GM18870 (cell line): ENCODE measurements around the gene TTC39B.

Source experiments
- ATAC-seq: cut with Tn5 transposase; IDR thresholded peaks from one replicate; pipeline ENCODE4 v1.9.1; 2021; ENCODE audit warnings: moderate library complexity; ENCODE audit not compliant: unreplicated experiment

The TTC39B gene

DNA sequence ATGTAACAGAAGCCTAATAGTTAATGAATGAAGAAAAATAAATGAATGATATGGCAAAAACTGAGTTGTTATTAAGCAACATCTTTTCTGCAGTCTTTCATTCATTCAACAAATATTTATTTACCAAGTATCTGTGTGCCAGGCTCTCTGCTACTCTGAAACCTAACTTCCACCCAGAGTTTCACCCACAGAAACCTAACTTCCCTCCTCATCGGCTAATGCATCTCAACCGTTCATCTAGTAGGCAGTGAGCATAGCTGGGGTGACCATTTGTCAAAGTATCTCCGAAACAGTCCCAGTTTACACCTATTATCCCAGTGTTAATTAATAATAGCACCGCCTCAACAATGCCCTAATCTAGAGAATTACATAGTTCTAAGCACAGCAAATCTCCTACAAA, 1.5 kb downstream of the TTC39B start:
- ATAC-seq: no peak

DNA sequence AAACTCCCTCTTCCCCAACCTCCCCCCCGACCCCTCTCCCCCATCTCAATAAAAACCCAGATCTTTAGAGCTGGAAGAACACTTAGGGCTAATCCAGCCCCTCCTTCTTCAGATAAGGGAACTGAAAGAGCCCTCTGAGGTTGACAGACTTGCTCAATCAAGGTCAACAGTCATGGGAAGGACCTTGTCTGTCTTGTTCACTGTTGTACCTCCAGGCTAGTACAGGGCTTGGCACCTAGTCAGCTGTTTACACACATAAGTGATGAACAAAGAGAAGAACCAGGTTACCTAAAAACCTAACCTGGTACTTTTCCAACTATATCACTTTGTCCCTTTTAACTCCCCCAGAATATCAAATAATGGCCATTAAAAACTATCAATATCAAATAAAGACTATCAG, 2.4 kb downstream of the TTC39B start:
- ATAC-seq: peak; percentile 34

DNA sequence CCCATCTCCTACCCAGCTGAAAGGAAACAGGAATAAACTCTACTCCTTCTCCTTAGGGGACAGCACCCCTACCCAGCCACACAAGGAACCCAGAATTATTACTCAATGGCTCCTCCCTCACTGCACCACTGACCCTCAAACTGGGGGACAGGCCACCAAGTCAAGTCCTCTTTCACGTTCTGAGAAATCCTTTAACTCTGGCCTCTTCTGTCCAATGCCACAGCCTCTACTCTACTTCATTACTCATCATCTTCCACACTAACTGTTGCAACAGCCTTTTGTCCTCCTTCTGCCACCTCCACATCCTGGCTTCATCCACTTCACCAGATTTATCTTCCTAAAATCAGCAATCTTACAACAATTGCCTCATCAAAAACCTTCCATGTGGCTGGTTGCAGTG, 6.8 kb downstream of the TTC39B start:
- no peak for ATAC-seq

DNA sequence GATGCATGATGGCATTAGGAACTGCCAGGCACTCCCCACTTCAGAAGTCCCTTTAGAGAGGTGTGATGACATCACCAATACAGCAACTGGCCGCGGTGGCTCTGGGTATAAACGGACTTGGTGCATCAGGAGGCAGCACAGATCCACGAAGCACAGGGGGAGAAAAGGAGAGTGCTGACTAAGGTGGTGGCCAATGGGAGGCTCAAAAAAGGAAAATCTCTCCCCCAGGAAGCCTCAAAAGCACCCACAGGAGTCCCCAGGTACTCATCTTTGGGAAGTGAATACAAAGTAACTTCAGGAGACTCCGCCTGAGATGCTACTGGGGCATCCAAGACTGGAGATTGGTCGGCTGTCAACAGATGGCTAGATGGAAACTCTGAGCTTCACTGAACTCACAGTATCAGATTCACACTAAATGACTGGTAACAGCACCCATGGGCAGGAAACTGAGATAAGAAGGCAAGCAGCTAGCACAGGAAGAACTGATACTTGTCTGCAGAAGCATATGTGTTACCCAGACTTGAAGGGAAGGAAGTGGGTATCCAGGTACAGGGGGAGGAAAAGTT, 7.6 kb downstream of the TTC39B start:
- ATAC-seq: peak; percentile 91

DNA sequence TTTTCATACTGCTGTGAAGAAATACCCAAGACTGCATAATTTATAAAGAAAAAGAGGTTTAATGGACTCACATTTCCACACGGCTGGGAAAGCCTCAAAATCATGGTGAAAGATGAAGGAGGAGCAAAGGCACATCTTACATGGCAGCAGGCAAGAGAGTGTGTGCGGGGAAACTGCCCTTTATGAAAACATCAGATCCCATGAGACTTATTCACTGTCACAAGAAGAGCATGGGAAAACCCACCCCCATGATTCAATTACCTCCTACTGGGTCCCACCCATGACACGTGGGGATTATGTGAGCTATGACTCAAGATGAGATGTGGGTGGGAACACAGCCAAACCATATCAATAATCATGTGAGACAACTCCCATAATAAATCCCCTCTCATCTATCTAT, 8.7 kb downstream of the TTC39B start:
- no peak for ATAC-seq

DNA sequence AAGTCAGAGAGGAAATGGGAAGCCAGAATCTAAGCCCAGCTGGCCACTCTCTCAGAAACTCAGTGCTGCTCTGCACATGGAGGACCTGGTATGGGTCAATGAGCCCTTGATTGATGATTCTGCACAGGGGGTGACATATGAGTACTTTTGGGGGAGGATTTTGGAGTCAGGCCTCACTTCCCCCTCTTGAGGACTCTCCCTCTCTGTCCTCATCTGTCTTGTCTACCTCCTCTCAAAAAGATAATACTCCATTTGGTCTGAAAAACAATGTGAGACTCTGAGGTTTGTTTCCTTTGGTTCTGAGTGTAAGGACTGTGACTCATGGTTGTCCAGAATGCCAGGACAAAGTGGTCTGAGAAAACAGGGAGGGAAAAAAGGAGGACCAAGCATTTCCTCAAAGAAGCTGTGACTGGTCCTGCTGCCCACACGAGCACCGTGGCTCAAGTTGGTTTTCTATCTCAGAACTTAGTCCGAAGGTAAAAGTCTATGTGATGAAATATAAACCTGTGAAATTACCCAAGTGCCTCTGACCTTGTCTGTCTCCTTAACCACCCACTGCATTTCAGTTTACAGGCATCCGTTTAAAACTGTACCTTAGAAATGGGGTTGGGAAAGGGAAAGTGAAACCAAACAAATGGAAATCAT, 11.1 kb downstream of the TTC39B start:
- ATAC-seq: peak; percentile 25

DNA sequence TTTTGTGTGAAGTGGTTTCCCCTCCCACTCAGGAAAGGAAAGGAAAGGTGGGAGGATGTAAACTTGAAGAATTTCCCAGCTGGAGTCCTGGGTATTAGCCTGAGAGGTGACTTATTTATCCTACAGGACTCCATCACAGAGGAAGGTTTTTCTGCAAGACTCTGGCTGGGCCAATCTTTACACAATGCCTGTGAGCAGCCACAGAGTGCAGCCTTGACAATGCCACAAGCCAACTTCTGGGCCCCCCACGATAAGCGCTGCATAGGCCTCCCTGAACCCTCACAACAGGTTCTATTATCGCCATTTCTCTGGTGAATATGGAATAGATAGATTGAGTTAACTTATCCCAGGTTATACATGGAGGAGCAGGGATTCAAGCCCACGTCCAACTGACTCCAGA, 12.4 kb downstream of the TTC39B start:
- ATAC-seq: no peak

DNA sequence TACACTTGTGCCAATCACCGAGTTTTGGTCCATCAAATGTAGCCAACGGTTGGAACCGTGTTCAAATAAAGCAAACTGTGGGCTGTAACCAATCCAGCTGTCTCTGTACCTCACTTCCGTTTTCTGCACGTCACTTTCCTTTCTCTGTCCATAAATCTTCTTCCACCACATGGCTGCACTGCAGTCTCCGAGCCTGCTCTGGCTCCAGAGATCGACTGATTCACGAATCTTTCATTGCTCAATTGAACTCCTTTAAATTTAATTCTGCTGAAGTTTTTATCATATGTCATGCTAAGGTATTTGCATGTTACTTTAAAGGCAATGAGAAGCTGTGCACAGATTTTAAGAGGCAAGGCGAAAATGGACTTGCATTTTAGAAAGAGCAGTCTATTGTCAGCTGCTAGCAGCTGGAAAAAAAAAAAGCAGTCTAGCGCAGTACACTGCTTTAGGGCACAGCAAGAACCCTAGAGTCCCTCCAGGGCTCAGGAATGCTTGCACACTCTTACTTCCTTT, 13.2 kb downstream of the TTC39B start:
- no peak for ATAC-seq

DNA sequence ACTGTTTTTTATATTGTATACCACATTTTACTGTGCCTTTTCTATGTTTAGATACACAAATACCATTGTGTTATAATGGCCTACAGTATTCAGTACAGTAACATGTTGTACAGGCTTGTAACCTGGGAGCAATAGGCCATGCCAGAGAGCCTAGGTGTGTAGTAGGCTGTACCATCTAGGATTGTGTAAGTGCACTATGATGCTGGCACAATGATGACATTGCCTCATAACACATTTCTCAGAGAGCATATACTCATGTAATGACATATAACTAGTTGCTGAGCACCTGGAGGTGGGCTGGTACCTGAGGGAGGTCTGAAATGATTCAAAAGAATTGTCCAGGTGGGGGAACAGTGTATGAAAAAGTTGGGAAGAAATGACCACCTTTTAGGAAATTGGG, 13.9 kb downstream of the TTC39B start:
- no peak for ATAC-seq

DNA sequence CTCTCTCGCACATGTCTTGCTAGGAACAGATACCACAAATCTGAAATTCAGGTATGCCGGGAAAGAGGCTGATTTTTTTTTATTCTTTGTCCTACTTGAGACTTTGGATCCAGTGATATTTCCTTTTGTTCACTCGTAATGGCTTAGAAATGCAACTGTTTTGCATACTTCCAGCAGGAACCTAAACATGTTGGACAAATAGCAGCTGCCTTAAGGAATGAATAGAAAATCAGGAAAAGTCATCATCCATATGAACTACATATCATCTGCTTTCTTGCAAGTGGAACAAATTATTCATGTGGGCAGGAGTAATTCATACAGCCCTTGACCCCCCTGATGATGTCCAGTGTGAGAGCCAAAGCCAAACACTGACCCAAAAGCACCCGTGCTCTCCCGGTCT, 17.4 kb downstream of the TTC39B start:
- ATAC-seq: no peak

DNA sequence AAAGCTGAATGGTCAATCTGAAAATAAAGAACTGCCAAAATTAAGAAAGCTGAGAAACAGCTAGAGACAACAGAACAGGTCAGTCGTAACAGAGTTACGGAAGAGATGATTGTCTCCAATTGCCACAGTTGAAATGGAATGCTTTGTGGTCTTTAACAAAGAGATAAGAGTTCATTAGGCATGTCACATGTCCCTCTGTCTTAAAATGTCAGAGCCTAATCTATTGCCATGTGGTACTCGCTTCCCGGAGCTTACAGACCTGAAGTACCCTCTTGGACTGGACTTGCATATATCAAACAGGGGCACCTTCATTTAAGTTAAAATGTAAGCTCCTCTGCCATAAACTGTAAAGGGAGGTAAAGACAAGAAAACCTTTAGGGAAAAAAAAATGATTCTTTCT, 19.7 kb downstream of the TTC39B start:
- ATAC-seq: no peak

DNA sequence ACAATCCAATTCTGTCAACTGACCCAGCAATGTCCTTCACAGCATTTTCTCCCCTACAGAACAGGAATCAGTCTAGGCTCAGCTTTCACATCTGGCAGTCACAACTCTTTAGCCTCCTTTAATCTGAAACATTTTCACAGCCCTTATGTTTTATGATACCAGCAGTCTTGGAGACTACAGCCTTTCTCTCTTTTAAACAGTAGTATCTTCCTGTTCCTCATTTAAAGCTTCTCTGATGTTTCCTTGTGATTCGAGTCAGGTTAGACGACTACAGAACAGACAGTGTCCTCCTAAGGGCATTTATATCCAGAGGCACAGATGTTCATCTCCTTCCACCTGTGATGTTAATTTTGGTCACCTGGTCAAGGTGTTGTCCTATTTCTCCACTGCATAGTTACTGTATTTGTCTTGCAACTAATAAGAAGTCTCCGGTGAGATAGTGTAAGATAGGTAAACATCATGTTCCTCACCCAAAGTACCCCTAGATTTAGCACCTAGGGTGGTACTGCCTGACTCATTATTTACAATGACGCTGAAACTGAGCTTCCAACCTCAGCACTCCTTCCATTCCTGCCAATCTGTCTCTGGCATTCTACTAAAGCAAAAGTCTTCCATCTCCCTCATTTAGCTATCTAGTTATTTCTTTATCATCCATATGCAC, 20.7 kb downstream of the TTC39B start:
- no peak for ATAC-seq

DNA sequence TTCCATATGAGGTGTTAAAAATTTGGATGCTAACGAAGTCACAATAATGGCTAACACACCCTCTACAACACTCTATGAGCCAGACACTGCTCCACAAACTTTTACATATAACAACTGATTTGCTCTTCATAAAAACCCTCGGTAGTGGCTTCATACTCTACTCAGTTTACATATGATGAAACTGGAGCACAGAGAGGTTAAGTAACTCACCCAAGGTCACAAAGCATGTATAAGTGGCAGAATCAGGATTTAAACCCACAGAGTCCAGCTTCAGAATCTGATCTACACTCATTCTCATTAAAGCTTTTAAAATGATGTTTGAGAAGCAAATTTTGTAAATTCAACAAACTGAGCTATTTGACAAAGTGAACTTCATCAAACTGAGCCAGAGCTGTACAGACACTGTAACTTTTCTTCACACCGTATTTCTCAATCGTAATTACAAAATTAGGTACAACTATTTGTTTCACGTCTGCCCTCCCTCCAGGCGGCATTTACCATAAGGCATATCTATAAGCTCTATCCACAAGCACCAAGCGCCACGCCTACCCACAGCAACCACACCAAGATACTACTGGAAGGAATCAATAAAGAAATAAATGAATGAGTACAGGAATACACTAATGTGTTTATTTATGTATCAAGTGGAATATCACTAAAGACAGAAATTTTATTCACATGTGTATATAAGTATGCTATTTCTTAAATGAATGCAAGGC, 24.3 kb downstream of the TTC39B start:
- ATAC-seq: no peak

DNA sequence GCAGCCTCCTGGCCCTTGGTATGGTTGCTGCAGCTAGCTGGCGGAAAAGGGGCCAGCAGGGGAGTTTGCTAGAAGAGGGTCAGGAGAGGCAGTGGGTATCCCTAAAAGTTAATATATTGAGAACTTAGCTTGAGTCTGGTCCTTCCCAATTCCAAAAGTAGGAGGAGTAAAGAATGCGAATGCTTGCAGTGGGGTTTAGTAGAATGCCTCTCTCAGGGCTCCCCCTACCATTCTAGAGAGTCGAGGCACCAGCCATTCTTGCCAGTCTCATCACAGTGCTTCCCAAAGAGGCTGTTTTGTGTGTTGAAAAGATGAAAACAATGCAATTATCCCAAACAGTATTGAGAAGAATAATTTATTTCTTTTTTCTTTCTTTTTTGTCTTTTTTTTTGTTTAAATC, 26.4 kb downstream of the TTC39B start:
- no peak for ATAC-seq

DNA sequence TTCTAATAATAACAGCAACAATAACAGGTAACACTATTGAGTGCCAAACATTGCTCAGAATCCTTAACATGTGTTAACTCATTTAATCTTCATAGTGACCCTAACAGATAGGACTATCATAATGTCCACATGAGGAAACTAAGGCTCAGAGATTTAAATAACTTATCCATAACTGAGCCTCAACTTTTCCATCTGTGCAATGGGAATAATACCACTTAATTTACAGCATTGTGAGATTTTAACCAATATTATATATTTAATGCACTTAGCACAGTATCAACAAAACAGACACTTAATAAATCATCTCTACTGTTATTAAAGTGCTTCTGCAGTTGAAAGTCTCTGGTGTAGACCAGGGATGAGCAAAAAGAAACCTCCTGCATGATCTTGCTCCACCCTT, 28.2 kb downstream of the TTC39B start:
- ATAC-seq: no peak

DNA sequence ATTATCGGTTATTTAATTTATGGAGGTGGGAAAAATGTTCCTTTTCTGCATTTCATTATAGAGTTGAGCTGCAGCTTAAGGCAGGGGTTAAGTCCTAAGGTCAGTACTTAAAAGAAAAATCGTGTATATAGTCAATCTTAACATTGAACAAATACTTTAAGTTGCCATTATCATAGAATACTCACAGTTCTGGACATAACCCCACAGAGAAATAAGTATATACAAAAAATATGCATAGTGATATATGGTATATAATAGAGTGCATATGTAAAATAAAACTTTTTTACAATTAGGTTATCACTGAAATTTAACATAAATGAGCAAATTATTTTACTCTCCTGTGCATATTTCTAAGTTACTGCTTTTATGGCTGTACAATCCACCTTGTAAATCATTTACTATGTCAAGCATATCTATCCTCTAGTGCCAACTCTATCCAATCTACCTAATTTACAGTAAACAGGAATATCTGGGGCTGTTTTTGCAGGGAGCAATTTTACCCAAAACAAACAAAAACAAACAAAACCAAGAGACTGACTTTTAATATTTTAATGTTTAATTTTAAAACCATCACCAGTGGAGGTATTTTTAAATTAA, 28.8 kb downstream of the TTC39B start:
- ATAC-seq: no peak

DNA sequence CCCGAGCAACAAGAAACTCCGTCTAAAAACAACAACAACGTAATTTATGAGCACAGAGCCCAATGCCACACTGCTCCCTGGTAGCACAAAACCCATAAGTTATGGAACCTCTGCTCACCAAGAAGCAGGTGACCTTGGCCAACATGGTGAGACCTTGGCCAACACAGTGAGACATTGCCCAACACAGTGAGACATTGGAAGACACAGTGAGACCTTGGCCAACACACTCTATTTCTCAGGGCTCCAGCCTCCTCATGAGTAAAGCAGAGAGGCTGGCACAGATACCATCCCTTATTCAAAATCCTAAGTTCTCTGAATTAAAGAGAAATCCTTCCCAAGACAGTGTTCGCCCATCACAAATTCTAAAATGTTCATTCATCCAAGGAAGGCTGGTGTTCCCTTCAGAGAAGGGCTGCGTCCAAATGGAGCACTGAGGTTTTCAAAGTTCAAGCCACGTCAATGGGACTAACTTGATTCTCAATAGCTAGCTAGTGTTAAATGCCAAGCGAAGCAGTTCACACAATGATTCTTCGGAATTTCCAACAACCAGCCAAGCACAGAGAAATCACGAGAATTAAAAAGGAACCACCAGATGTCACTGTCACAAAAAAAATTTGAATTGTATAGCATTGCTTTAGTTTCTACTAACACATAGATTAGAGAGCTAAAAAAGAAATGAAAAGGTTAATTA, 29.5 kb downstream of the TTC39B start:
- ATAC-seq: peak; percentile 68

DNA sequence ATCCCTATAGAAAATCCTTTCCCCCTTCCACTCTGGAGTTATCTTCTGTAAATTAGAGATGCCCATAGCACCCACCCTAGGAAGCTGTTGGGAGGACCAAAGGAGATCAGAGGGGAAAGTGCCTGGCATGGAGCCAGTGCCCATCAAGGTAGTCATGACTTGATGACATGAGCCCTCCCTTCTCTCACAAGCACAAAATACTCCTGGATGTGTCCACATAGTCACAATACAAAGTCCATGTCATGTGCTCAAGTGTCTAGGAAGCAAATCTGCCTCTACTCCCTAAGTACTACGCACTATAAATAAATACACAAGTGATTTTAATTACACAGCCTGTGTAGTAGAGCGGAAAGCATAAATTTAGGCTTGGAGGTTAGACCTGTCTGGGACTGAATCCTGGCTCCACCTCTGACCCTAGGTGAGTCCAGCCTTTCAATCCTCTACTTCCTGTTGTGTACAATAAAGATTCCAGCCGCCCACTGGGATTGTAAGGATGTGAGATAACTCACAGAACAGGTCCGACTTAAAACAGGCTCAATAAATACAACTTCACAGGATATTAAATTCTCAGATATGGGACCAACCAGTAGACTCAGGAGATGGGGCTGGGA, 30.6 kb downstream of the TTC39B start:
- no peak for ATAC-seq

DNA sequence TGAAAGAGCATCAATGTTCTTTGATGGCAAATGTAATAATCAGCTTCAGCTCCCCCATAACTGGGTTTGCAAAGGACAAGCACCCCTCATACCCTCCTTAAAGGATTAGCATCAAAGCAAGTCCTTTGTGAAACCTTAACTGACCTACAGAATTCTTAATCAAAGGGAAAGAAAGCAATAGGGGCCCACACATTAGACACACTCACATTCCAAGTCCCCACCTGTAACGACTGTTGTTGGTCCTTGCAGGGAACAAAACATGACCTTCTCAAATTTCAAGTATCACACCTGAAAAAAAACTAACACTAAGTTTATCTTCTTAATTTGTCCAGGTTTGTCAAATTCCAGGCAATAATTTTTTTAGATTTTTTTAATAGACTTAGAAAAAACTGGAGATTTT, 32.6 kb downstream of the TTC39B start:
- ATAC-seq: no peak

DNA sequence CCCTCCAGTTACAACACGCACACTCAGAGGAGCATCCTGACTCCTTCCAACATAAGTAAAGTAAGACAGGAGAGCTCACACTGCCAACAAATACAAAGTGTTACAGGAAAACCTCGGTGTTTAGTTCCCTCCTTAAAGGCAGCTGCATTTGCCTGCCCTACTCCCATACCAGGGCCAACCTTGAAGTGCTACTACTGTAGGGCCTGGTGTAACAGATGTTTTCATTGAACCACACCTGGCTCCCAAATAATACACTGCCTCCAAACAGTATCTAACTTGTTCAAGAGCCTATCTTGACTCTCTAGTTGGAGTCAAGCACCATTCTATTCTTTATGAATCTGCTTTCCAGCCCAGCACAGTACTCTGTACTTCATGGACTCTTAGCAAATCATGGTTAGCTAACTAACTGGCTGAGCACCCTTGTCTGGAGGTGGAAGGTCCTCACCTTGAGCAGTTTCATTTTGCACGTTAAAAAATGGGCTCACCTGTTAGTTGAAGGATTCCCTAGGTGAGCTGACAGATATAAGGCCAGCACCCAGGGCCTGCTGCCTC, 34.6 kb downstream of the TTC39B start:
- no peak for ATAC-seq
